Type B pancreatic cell (in vitro differentiated cells): ENCODE results near the gene SUPT3H. TPM values are rescaled to one million over a fixed set of nuclear protein-coding genes. Genes with fewer than 3 reads are reported as not detected.

Source experiments
- DNase-seq: peaks from one replicate; pipeline ENCODE4 v3.0.0; 2021; ENCODE audit warnings: mixed read lengths; ENCODE audit not compliant: unreplicated experiment; ENCODE audit errors: extremely low spot score
- H3K27ac Mint-ChIP-seq: 2 replicates; pipeline ENCODE4 v1.8.0; 2021; ENCODE audit warnings: mild to moderate bottlenecking, mixed read lengths
- H3K27me3 Mint-ChIP-seq: 2 replicates; pipeline ENCODE4 v1.8.0; 2021; ENCODE audit warnings: mixed read lengths
- H3K36me3 Mint-ChIP-seq: 2 replicates; pipeline ENCODE4 v1.8.0; 2021; ENCODE audit warnings: mixed read lengths
- H3K4me1 Mint-ChIP-seq: one replicate; pipeline ENCODE4 v1.8.0; 2021; ENCODE audit warnings: mixed read lengths; ENCODE audit not compliant: unreplicated experiment
- H3K4me3 Mint-ChIP-seq: 2 replicates; pipeline ENCODE4 v1.8.0; 2021; ENCODE audit warnings: mild to moderate bottlenecking, mixed read lengths
- H3K9me3 Mint-ChIP-seq: 2 replicates; pipeline ENCODE4 v1.8.0; 2021; ENCODE audit warnings: mixed read lengths
- CTCF ChIP-seq: fragments of 200-600 bp; sonication (generic); conservative IDR thresholded peaks from 2 replicates; pipeline ENCODE4 v1.5.0; 2021; ENCODE audit warnings: antibody characterized with exemption, mild to moderate bottlenecking
- total RNA-seq: library from RNA; stranded (reverse); gene quantifications from 2 replicates; pipeline ENCODE4 v1.2.1, GENCODE V29; 2021; ENCODE audit warnings: low replicate concordance

SUPT3H gene
- total RNA-seq, 1 donor from 2014 or later = 18.4 TPM

GRCh38 chr6:45027126-45027525 is 350.6 kb downstream of the SUPT3H start:
- no peaks in the 10 kb centered on the region for H3K27me3 Mint-ChIP-seq

GRCh38 chr6:45026003-45026516 is 351.7 kb downstream of the SUPT3H start:
- H3K9me3 Mint-ChIP-seq = peaks cover 16% of the 10 kb centered on the region
- peaks cover 8% of the 10 kb centered on the region for H3K36me3 Mint-ChIP-seq
- no peak overlapping the region for H3K4me3 Mint-ChIP-seq
- H3K27ac Mint-ChIP-seq = no peak overlapping the region
- no peak for TF ChIP-seq CTCF
- DNase-seq = no peak
- H3K4me1 Mint-ChIP-seq = no peaks in the 10 kb centered on the region
- H3K27me3 Mint-ChIP-seq = no peaks in the 10 kb centered on the region

More at GRCh38 chr6:45027126-45027525, 350.6 kb downstream of the SUPT3H start:
- TF ChIP-seq CTCF = no peak
- Mint-ChIP-seq H3K4me3 (no peak overlapping the region), H3K4me1 (no peaks in the 10 kb centered on the region), H3K9me3 (peaks cover 16% of the 10 kb centered on the region), H3K36me3 (peaks cover 8% of the 10 kb centered on the region), H3K27ac (no peak overlapping the region)
- DNase-seq = no peak

- no peak for TF ChIP-seq CTCF
Observed at GRCh38 chr6:45024610-45025009, 353.1 kb downstream of the SUPT3H start.

GRCh38 chr6:45021676-45022075 is 356.1 kb downstream of the SUPT3H start:
- H3K4me3 Mint-ChIP-seq = no peak overlapping the region
- H3K9me3 Mint-ChIP-seq = peaks cover 9% of the 10 kb centered on the region
- no peaks in the 10 kb centered on the region for H3K27me3 Mint-ChIP-seq
- DNase-seq = no peak
- no peaks in the 10 kb centered on the region for H3K4me1 Mint-ChIP-seq
- H3K36me3 Mint-ChIP-seq = peaks cover 5% of the 10 kb centered on the region
- H3K27ac Mint-ChIP-seq = no peak overlapping the region
- no peak for TF ChIP-seq CTCF

More at GRCh38 chr6:45024610-45025009, 353.1 kb downstream of the SUPT3H start:
- no peak overlapping the region for H3K4me3 Mint-ChIP-seq
- H3K4me1 Mint-ChIP-seq = no peaks in the 10 kb centered on the region
- H3K27me3 Mint-ChIP-seq = no peaks in the 10 kb centered on the region
- H3K27ac Mint-ChIP-seq = no peak overlapping the region
- peaks cover 8% of the 10 kb centered on the region for H3K36me3 Mint-ChIP-seq
- peaks cover 16% of the 10 kb centered on the region for H3K9me3 Mint-ChIP-seq
- no peak for DNase-seq

- Mint-ChIP-seq H3K36me3 (peaks cover 17% of the 10 kb centered on the region), H3K4me1 (no peaks in the 10 kb centered on the region), H3K4me3 (no peak overlapping the region), H3K27ac (no peak overlapping the region), H3K9me3 (no peaks in the 10 kb centered on the region), H3K27me3 (no peaks in the 10 kb centered on the region)
- DNase-seq = no peak
- no peak for TF ChIP-seq CTCF
Observed at GRCh38 chr6:45012687-45013086, 365.0 kb downstream of the SUPT3H start.

GRCh38 chr6:45009576-45009975 is 368.2 kb downstream of the SUPT3H start:
- H3K9me3 Mint-ChIP-seq = no peaks in the 10 kb centered on the region
- H3K4me3 Mint-ChIP-seq = no peak overlapping the region
- no peak overlapping the region for H3K27ac Mint-ChIP-seq
- H3K4me1 Mint-ChIP-seq = no peaks in the 10 kb centered on the region
- H3K36me3 Mint-ChIP-seq = peaks cover 17% of the 10 kb centered on the region
- no peak for TF ChIP-seq CTCF
- DNase-seq = no peak
- no peaks in the 10 kb centered on the region for H3K27me3 Mint-ChIP-seq
